ENCODE measurements around the gene LAMC1. TPM values are rescaled to one million over a fixed set of nuclear protein-coding genes. Genes with fewer than 3 reads are reported as not detected.

LAMC1 gene
- polyA plus RNA-seq, result 100 to 1,000 TPM in 1 of 3 donors, 10 to 100 TPM in 2; 30.5 to 170 (median 91.4) TPM

GRCh38 chr1:183023146-183023600 lies at the start of gene LAMC1:
Gene LAMC1, plus strand, starts transcription at chr1:183023420. Its CDS starts 297 bp downstream, at chr1:183023717.
- peak within 1 kb of the TSS; percentile 89 for H3K27ac ChIP-seq (ENCODE audit: low read depth, low read length)
- 0 to 1% (median 1%) methylated on average over 11 to 51 of the region's 65 CpGs for WGBS, 3 donors

- no peak overlapping the region for H3K27ac ChIP-seq (ENCODE audit: low read depth, low read length)
- 79 to 90% (median 88%) methylated on average over 2 of the region's 2 CpGs for WGBS, 3 donors
Measured at GRCh38 chr1:182974506-182975191, 48.6 kb upstream of the LAMC1 start.

GRCh38 chr1:182977480-182977879 lies 45.7 kb upstream of the LAMC1 start:
- WGBS, 3 donors, result 91 to 95% (median 93%) methylated on average over 2 of the region's 2 CpGs
- H3K27ac ChIP-seq (ENCODE audit: low read depth, low read length), result no peak overlapping the region

GRCh38 chr1:182978151-182978853 lies 44.9 kb upstream of the LAMC1 start:
- H3K27ac ChIP-seq (ENCODE audit: low read depth, low read length), result no peak overlapping the region
- WGBS, 3 donors, result 86 to 92% (median 90%) methylated on average over 6 of the region's 6 CpGs

GRCh38 chr1:182984138-182984537 lies 39.1 kb upstream of the LAMC1 start:
- 95 to 96% (median 96%) methylated on average over 7 of the region's 7 CpGs for WGBS, 3 donors
- no peak overlapping the region for H3K27ac ChIP-seq (ENCODE audit: low read depth, low read length)

GRCh38 chr1:182984621-182985020 lies 38.6 kb upstream of the LAMC1 start:
- H3K27ac ChIP-seq (ENCODE audit: low read depth, low read length), result no peak overlapping the region
- WGBS, 3 donors, result 87 to 100% (median 94%) methylated on average over 1 of the region's 1 CpG

- H3K27ac ChIP-seq (ENCODE audit: low read depth, low read length), result no peak overlapping the region
- 88 to 90% (median 89%) methylated on average over 1 of the region's 1 CpG for WGBS, 3 donors
Measured at GRCh38 chr1:182985876-182986275, 37.3 kb upstream of the LAMC1 start.

GRCh38 chr1:182990413-182991144 lies 32.6 kb upstream of the LAMC1 start:
- H3K27ac ChIP-seq (ENCODE audit: low read depth, low read length), result no peak overlapping the region
- 79 to 83% (median 81%) methylated on average over 7 of the region's 7 CpGs for WGBS, 3 donors

- no peak overlapping the region for H3K27ac ChIP-seq (ENCODE audit: low read depth, low read length)
Measured at GRCh38 chr1:182993746-182994145, 29.5 kb upstream of the LAMC1 start.

- no peak overlapping the region for H3K27ac ChIP-seq (ENCODE audit: low read depth, low read length)
- WGBS, 3 donors, result 52 to 71% (median 54%) methylated on average over 4 of the region's 4 CpGs
Measured at GRCh38 chr1:182995894-182996293, 27.3 kb upstream of the LAMC1 start.

- no peak overlapping the region for H3K27ac ChIP-seq (ENCODE audit: low read depth, low read length)
- WGBS, 3 donors, result 42 to 92% (median 52%) methylated on average over 1 of the region's 1 CpG
Measured at GRCh38 chr1:182996816-182997215, 26.4 kb upstream of the LAMC1 start.

- H3K27ac ChIP-seq (ENCODE audit: low read depth, low read length), result no peak overlapping the region
Measured at GRCh38 chr1:182998482-182998881, 24.7 kb upstream of the LAMC1 start.

- H3K27ac ChIP-seq (ENCODE audit: low read depth, low read length), result no peak overlapping the region
- 74 to 85% (median 76%) methylated on average over 4 of the region's 4 CpGs for WGBS, 3 donors
Measured at GRCh38 chr1:183000167-183000962, 22.9 kb upstream of the LAMC1 start.

GRCh38 chr1:183002267-183002666 lies 21.0 kb upstream of the LAMC1 start:
- no peak overlapping the region for H3K27ac ChIP-seq (ENCODE audit: low read depth, low read length)

- H3K27ac ChIP-seq (ENCODE audit: low read depth, low read length), result no peak overlapping the region
- 43 to 57% (median 48%) methylated on average over 3 of the region's 3 CpGs for WGBS, 3 donors
Measured at GRCh38 chr1:183002797-183003196, 20.4 kb upstream of the LAMC1 start.

- whole genome bisulfite sequencing, 3 donors, result 30 to 49% (median 41%) methylated on average over 4 of the region's 4 CpGs
Measured at GRCh38 chr1:183003203-183003602, 20.0 kb upstream of the LAMC1 start.

GRCh38 chr1:183004141-183004540 lies 19.1 kb upstream of the LAMC1 start:
- 91 to 96% (median 92%) methylated on average over 2 of the region's 2 CpGs for WGBS, 3 donors
- H3K27ac ChIP-seq (ENCODE audit: low read depth, low read length), result no peak overlapping the region

More at GRCh38 chr1:183003203-183003602, 20.0 kb upstream of the LAMC1 start:
- H3K27ac ChIP-seq (ENCODE audit: low read depth, low read length), result no peak overlapping the region

GRCh38 chr1:183011859-183012258 lies 11.4 kb upstream of the LAMC1 start:
- WGBS, 3 donors, result 76 to 84% (median 80%) methylated on average over 4 of the region's 4 CpGs
- H3K27ac ChIP-seq (ENCODE audit: low read depth, low read length), result no peak overlapping the region

Measured in adipose tissue (tissue), 3 donors.